ENCODE results near the gene BLOC1S5. TPM values are rescaled to one million over a fixed set of nuclear protein-coding genes. Genes with fewer than 3 reads are reported as not detected.
A peak's percentile ranks its signal among the peaks of the same experiment; 100 is the strongest.
"Not testable (repeated sequence)": the region's sequence is repeated elsewhere in the genome, so short reads cannot be mapped to it uniquely, and the experiment has no call there.

The BLOC1S5 gene
- total RNA-seq, 1 donor from 2014 or later, result 19.1 TPM

DNA sequence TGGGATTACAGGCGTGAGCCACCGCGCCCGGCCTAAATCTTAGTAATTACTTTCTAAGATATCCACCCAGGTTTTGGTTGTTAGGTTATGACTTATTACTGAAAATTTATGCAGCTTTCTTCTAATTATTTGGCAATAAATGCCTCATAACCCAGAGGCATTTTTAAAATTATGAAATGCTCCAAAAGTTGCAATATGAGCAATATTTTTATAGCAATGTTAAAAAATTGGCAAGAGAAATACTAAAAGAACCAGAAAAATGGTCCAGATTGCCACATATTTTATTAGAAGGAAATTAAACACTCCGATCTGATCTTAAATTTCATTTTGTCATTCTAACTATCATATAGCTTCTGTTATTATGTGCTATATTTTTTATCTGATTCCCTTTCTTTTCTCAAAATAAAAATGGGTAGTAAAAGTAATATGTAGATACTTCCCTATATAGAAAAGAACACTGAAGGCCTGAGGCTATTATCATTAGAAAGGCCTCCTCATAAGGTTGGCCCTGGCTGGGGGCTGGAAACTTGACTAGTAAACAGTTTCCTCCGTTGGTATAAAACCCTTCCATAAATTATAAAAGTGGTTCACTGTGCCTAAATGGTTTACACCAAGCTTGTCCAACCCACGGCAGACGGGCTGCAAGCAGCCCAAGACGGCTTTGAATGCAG lies 22.1 kb downstream of the BLOC1S5 start:
- no peak for DNase-seq

DNA sequence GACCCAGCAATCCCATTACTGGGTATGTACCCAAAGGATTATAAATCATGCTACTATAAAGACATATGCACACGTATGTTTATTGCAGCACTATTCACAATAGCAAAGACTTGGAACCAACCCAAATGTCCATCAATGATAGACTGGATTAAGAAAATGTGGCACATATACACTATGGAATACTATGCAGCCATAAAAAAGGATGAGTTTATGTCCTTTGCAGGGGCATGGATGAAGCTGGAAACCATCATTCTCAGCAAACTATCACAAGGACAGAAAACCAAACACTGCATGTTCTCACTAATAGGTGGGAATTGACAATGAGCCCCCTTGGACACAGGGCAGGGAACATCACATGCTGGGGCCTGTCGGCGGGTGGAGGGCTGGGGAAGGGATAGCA lies 30.1 kb downstream of the BLOC1S5 start:
- DNase-seq, result not testable (repeated sequence)

GRCh38 chr6:8030920-8031319 lies 33.3 kb downstream of the BLOC1S5 start:
- no peak for DNase-seq

DNA sequence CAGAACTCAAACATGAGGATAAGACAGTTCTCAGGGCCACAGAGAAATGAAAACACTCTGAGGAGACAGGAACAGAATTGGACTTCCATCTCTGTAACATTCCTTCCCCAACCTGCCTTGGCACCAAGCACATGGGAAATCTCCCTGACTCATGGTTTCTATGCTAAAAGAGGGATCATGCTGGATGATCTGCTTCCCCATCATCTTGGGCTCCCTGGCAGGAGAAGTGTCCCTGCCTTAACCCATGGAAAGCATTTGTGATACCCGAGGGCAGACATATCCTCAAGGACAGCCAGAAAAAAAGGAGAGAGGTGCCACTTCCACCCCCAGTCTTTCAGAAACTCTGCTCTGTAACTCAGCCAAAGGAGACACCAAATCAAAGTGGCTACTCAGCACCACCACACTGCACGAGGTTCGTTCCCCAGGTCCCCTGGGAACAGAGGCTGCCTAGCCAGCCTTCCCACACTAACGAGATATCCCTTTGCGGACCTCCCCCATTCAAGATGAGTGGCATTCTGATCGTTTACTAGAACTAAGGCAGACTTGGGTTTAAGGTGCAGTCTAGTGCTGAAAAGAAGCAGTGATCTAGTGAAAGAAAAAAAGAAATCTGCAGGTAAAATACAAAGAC lies 34.8 kb downstream of the BLOC1S5 start:
- no peak for DNase-seq

- peak; percentile 35 for DNase-seq
Observed at GRCh38 chr6:8027965-8028651, 36.1 kb downstream of the BLOC1S5 start.

- DNase-seq, result no peak
Observed at GRCh38 chr6:8026800-8027199, 37.4 kb downstream of the BLOC1S5 start.

DNA sequence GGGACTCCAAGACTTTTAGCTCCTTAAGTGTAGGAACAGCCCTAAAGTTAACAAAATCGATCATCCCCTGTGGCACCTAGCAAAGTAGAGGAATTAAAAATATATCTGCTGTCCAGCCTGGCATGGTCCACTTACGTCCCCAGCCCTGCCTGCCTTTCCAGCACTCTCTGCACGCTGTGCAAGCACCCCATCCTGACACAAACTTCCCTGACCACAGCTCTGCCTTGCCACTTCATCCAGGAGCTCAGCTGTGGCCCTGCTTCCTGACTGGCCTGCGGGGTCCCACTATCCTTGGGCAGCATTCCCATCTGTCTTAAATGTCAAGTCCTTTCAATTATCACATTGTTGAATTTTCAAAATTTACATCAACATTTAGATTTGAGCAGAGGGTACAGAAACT lies 39.0 kb downstream of the BLOC1S5 start:
- no peak for DNase-seq

DNA sequence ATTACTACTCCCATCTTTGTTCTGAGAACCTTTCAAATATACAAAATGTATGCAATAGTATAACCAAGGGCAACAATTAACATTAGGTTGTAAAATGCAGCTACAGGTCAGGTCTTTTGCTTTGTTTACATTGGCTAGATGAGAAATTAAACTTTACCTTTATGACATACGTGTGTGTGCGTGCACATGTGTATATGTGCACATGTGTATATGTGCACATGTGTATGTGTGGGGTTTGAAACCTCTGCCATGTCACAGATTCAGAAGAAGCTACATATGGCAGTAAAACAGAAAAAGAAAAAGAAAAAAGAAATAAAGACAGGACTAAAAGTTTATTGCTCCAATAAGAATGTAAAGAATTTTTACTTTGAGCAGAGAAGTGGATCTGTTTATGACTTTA lies 40.6 kb downstream of the BLOC1S5 start:
- no peak for DNase-seq

DNA sequence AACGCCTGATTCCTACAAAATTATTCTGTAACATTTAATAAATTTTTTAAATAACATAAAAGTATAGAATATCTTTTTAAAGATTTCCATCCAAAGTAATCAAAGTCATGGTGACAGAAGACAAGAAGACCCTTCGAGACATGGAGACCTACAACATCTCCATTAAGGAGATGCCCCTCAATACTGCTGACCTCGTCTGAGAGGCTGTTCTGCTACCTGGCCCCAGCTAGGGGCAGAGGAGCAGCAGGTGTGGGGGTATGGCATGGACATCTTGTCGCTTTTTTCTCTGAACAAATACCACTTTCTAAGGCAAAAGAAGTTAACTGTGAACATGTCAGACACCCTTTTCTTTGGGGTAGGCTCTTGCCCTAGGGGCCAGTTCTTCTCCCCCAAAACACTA lies 44.1 kb downstream of the BLOC1S5 start:
- DNase-seq, result no peak

DNA sequence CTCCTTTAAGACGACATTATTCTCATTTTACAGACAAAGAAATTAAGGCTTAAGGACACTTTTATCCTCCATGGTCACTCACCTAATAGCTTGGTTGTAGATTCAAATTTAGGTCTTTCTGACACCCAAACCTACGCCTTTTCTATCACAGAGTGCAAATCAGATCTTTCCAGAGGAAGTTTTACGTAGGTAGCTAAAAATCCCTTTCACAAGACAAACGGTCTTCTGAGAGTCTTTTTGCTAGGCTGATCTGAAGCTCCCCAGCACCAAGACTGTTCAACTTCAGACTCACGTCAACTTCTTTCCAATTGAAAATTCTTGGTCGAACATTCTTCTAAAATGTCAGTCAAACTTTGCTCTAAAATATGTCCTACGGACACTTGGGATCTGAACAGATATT lies 46.5 kb downstream of the BLOC1S5 start:
- no peak for DNase-seq

DNA sequence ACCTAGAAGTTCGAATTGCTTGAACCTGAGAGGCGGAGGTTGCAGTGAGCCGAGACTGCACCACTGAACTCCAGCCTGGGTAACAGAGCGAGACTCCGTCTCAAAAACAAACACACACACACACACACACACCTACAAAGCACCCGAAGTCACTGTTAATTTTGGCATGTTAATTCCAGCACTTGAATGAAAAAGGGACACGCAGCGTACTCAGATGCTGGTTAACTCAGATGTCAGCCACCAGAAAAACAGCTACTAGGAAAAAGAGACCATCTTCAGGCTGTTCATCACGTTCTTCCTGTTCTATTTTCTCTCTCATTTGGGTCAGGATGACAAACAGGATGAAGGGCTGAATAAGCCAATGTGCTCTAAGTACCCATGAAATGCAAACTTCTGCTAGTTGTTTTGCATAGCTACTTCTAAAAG lies 46.9 kb downstream of the BLOC1S5 start:
- DNase-seq, result no peak

- no peak for DNase-seq
Observed at GRCh38 chr6:8014947-8015346, 49.2 kb downstream of the BLOC1S5 start.

DNA sequence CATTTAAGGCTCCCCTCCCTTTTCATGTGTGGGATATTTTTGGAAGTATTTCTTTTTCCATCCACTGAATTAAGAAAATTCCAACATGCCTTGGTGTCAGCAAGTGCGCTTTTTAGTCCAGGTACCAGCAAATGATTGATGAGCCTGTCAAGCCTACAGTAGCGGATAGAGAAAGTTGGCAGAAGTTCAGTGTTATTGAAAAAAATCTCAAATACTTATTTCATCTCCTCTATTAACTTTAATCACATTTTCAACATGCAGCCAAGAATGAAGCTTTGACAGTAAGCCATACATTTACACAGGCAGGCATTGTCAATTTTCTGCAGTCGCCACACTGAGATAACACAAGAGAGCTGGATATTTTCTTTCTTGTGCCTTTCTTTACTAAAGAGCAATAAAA lies 50.4 kb downstream of the BLOC1S5 start:
- DNase-seq, result no peak

DNA sequence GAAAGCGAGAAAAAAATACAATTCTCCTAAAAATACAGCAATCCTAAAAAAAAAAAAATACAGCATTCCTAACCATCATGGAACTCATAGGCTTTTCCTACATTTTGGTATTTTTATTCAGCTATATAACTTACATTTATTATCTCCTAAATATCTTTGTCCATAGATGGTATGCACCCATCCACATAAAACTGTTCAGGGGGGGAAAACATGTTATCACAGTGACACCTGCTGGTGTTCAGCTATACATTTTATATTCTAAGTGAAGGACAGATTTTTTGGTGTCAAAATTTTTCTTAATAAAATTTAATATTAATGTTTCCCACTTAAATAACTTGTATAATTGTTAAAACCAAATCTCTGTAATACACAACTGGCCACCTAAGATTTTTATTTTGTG lies 58.0 kb downstream of the BLOC1S5 start:
- DNase-seq, result peak; percentile 24

- no peak for DNase-seq
Observed at GRCh38 chr6:8005136-8005535, 59.1 kb downstream of the BLOC1S5 start.

- no peak for DNase-seq
Observed at GRCh38 chr6:8000636-8001035, 63.6 kb downstream of the BLOC1S5 start.

DNA sequence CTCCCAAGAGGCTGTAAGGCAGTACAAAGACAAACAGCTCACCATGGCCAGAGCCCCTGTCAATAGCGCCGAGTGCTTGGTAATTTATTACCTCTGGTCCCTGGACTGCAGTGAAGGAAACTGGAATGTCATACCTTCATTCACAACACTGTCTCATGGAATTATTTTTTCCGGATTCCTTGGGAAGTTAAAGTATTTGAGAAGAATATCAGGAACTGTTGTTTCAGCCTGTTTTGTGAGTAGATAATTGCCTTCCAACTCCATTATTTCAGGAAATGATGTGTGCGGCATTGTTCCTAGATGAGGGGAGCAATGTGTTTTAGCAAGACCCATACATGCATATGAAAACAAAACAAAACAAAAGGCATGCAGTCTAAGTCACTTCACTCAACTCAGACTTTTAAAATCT lies 64.0 kb downstream of the BLOC1S5 start:
- DNase-seq, result no peak

DNA sequence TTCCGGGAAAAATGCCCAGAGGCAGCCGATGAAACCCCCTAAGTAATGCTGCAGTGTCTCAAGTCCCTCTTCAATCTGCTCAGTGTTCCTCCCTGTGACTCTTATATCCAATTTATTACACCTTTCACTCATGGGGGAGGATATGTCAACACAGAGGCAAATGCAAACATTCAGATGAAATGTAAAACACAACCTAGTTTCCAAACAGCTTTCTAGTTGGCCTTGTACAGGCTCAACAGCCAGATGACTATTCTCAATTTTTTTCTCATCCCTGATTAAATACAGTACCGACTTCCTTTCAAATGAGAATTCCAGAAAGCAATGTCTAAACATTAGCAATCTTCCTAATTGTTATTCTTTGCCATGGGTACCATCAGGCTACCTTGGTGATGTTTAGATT lies 65.0 kb downstream of the BLOC1S5 start:
- no peak for DNase-seq

DNA sequence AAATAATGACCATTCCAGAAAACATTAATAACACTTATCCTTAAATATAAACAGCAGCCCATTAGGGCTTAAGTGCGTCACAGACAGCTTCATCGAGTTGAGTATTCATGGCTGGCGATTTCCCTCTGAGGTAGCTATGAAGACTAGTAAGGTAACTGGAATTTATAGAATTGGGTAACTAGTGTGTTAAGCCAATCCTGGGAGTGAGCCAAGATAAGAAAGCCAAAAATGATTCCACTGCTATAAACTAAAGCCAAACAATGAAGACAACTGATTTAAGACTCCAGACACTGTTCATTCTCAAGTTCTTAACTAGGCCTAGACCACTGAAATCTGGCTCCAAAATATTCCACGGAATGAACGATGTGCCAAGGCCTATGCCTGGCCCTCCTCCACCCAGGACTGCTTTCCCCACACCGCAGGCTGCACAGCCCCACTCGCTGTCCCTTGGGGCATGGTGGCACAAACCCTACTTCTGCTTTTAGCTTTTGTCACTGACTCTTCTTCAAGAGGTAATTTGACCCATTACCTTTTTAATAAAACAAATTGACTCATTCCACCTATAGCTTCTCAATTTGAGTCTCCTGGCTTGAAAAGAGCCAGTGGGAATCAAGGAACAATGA lies 66.0 kb downstream of the BLOC1S5 start:
- DNase-seq, result no peak

- no peak for DNase-seq
Observed at GRCh38 chr6:7997286-7997685, 66.9 kb downstream of the BLOC1S5 start.

GRCh38 chr6:7996538-7997111 lies 67.6 kb downstream of the BLOC1S5 start:
- DNase-seq, result peak; percentile 35

- DNase-seq, result no peak
Observed at GRCh38 chr6:7993952-7994351, 70.2 kb downstream of the BLOC1S5 start.

DNA sequence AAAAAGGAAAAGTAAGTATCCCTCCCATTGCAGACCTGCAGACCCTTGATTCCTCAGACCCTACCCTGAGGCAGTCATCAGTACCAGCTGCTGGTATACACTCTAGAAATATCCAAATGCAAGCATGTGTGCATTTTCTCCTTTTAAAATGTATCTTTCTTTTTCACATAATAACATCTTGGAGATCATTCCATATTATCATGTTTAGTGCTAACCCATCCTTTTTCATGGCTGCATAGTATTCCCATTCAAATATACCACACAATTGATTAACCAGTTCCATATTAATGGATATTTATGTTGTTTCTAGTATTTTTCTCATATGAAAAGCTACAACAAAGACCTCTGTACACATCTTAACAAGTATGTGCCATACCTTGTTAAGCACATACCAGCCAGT lies 70.8 kb downstream of the BLOC1S5 start:
- DNase-seq, result no peak
